Measurements from ENCODE around the gene GIT1. TPM values are rescaled to one million over a fixed set of nuclear protein-coding genes. Genes with fewer than 3 reads are reported as not detected.

Gene GIT1
- total and polyA plus RNA-seq, 2 donors (not counting 3 experiments of a cell fraction or from before 2014, with no cell fraction given), result 75.5 to 92.5 TPM

- Histone ChIP-seq H3K9me3 (replicated peaks; ENCODE audit: control insufficient read depth, insufficient read depth, low read length) (no peaks in the 10 kb centered on the region), H3K4me2 (ENCODE audit: insufficient read depth, low read length) (peak overlapping the region; percentile 32), H3K27me3 (ENCODE audit: control insufficient read depth in 2 of 2, insufficient read depth in 2 of 2, low read length in 2 of 2) (no peaks in the 10 kb centered on the region), H3K9ac (replicated peaks; ENCODE audit: extremely low read depth, insufficient read depth, low read length) (no peak overlapping the region), H3K36me3 (ENCODE audit: control insufficient read depth in 2 of 2, extremely low read depth in 1 of 2, insufficient read depth in 2 of 2, low read length in 2 of 2) (no peaks in the 10 kb centered on the region), H3K4me3 (replicated peaks in 1 of 3; ENCODE audit: insufficient read depth in 1 of 3, low read depth in 1 of 3, low read length in 3 of 3) (no peak overlapping the region), H3K4me1 (ENCODE audit: control insufficient read depth, extremely low read depth, insufficient read depth, low read length) (peaks cover 16% of the 10 kb centered on the region), H4K20me1 (replicated peaks; ENCODE audit: control insufficient read depth, extremely low read depth, insufficient read depth, low read length) (no peaks in the 10 kb centered on the region), H3K79me2 (ENCODE audit: control insufficient read depth, insufficient read depth, low read length) (no peaks in the 10 kb centered on the region), H3K27ac (ENCODE audit: insufficient read depth, low read depth, low read length) (no peak overlapping the region), H2AFZ (ENCODE audit: low read depth, low read length) (no peak overlapping the region), H3K9me1 (replicated peaks; ENCODE audit: control insufficient read depth, extremely low read depth, insufficient read depth, low read length) (no peaks in the 10 kb centered on the region)
- dilution Hi-C loops (cut with MboI; ENCODE audit: extremely low pct_ligation_motif_present, low sequenced_read_pairs) (no loop called here), intact Hi-C loops (cut with micrococcal nuclease) (loop anchor here (1.0 to 2.0 kb wide), 2 partner anchors 18 to 399 kb away; no protein-coding TSS in a partner anchor)
- DNase-seq (ENCODE audit: low read depth, low spot score) (no peak), FAIRE-seq (no peak)
- ChIA-PET CTCF (interaction anchor here (0.8 to 1.1 kb wide), 2 partner anchors 158 to 400 kb away, joined by 3 to 6 read pairs; no protein-coding TSS in a partner anchor), POLR2A (no interaction called here)
- TF ChIP-seq MAX (IDR thresholded peaks at IDR 0.05; ENCODE audit: insufficient read depth, insufficient read length) (no peak), POLR2AphosphoS5 (IDR thresholded peaks at IDR 0.05; ENCODE audit: insufficient read depth, low read depth, low read length) (no peak), GATA2 (IDR thresholded peaks at IDR 0.05; ENCODE audit: insufficient read depth, insufficient read length, low read depth, low read length) (no peak), EZH2 (IDR thresholded peaks at IDR 0.05; ENCODE audit: borderline replicate concordance, low read depth, low read length, severe bottlenecking) (no peak), MYC (IDR thresholded peaks at IDR 0.05; ENCODE audit: low read depth, low read length) (no peak), FOS (IDR thresholded peaks at IDR 0.05; ENCODE audit: borderline replicate concordance, insufficient read depth, low read length) (no peak), JUN (IDR thresholded peaks at IDR 0.05; ENCODE audit: borderline replicate concordance, insufficient read depth, insufficient read length, low read depth) (no peak), POLR2A (IDR thresholded peaks at IDR 0.05; ENCODE audit: low read depth, low read length) (no peak)
- TF ChIP-seq, protein P1, sequence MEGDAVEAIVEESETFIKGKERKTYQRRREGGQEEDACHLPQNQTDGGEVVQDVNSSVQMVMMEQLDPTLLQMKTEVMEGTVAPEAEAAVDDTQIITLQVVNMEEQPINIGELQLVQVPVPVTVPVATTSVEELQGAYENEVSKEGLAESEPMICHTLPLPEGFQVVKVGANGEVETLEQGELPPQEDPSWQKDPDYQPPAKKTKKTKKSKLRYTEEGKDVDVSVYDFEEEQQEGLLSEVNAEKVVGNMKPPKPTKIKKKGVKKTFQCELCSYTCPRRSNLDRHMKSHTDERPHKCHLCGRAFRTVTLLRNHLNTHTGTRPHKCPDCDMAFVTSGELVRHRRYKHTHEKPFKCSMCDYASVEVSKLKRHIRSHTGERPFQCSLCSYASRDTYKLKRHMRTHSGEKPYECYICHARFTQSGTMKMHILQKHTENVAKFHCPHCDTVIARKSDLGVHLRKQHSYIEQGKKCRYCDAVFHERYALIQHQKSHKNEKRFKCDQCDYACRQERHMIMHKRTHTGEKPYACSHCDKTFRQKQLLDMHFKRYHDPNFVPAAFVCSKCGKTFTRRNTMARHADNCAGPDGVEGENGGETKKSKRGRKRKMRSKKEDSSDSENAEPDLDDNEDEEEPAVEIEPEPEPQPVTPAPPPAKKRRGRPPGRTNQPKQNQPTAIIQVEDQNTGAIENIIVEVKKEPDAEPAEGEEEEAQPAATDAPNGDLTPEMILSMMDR (IDR thresholded peaks at IDR 0.05; ENCODE audit: extremely low read depth in 1 of 2, insufficient read depth in 1 of 2, low read depth in 1 of 2, low read length in 2 of 2), result no peak
- BruUV-seq (replicated peaks), result no TSS peak
Observed at GRCh38 chr17:29621751-29622194, 32.3 kb upstream of the GIT1 start.
